GM21447 (cell line): Measurements from ENCODE around the gene PSMB9.
"Not testable (repeated sequence)": the region's sequence is repeated elsewhere in the genome, so short reads cannot be mapped to it uniquely, and the experiment has no call there.

ENCODE experiments used
- ATAC-seq: cut with Tn5 transposase; IDR thresholded peaks from one replicate; pipeline ENCODE4 v1.9.1; 2021; ENCODE audit not compliant: unreplicated experiment

The PSMB9 gene

DNA sequence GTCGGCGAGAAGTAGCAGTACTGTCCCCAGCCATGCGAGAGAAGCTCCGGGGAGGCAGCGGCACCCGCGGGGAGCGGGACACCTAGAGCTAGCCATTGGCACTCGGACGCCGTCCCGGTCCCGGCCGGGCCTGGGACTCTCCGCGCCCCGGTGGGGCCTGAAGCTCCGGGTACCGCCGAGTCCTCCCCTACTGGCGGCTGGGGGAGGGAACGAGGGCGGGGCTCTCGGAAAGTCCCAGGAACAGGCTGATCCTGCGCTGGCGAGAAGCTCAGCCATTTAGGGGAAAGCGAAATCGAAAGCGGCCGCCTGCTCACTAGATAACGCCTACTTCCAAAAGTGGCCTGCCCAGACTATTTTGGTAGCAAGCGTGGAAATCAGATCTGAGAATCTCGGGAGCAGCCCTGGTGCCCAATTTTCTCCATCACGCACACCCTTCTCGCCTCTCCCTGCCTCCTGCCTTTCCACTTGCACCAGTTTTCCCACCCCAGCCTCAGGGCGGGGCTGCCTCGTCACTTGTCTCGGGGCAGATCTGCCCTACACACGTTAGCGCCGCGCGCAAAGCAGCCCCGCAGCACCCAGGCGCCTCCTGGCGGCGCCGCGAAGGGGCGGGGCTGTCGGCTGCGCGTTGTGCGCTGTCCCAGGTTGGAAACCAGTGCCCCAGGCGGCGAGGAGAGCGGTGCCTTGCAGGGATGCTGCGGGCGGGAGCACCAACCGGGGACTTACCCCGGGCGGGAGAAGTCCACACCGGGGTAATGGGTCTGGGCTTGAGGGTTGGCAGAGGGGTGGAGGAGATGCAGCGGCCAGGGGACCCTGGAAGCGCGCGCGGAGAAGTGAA, at the start of gene PSMB9, which contains the start of gene TAP1:
Gene PSMB9, plus strand, starts transcription at position 652 of the 835 bp plus-strand sequence. Its CDS starts 38 bp downstream, at position 690.
Gene TAP1, minus strand, starts transcription at position 164 of the 835 bp plus-strand sequence. Its CDS starts 68 bp downstream, at position 96.
- ATAC-seq: peak; percentile 73

DNA sequence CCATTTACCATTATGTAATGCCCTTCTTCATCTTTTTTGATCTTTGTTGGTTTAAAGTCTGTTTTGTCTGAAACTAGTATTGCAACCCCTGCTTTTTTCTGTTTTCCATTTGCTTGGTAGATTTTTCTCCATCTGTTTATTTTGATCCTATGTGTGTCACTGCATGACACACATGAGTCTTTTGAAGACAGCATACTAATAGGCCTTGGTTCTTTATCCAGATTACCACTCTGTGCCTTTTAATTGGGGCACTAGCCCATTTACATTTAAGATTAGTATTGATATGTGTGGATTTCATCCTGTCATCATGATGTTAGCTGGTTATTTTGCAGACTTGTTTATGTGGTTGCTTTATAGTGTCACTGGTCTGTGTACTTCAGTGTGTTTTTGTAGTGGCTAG, 48.6 kb upstream of the PSMB9 start:
- not testable (repeated sequence) for ATAC-seq

DNA sequence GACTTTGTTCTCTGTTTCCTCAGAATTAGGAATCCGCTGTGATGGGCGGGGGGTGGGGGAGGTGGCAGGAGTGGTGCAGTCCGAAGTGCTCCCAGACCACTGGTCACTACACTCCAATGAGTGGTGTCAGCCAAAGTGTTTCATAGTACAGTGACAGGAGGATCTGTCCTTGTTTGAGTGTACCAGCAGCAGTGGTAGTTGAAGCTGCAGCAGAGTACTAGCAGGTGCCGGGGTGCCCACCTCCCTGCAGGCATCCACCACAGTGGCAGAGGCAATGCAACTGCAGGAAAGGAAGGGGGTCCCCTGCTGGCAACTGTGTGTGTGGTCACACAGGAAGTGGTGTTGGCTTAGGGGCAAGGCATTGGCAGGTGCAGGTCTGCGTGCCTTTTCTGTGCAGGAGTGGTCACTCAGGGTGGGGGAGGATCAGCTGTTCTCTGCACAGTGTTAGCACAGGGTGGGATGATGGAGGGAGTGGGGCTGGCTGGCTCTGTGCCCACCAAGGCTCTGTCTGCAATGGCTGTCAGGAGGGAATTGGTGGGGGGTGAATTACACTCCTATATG, 46.9 kb upstream of the PSMB9 start:
- ATAC-seq: no peak

DNA sequence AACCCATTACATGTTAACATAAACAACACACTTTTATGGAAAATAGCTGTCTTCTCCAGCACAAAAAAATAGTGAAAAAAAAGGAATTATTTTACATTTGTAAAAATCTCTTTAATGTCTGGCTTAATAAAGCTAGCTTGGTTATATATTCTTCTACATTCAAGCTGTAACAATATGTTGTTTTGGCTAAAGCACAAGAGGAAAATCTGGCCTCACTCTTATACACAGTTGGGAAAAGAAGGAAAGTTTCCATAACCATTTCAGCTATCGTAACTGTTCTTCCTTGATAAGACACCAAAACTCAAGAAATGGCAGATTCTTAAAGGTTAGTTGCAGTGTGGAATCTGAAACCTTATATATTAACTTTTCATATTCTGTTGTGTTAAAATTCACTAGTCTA, 44.8 kb upstream of the PSMB9 start:
- no peak for ATAC-seq

DNA sequence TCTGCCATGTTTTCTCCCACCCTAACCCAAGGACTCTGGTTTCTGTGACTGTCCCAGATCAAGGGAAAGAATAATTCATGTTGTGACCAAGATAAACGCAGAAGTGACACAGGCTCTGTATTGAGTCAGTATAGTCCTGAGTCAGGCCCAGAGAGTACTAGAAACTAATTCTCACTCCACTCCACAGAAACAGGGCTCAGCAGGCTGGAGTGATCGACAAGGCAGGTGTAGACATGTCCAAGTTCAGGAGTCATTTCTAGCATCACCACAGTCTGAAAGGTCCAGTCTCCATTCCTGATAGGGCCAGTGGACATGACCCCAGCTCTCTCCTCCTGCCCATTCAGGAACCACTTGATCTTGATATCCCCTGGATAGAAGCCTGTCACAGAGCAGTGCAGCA, 39.8 kb upstream of the PSMB9 start:
- no peak for ATAC-seq

DNA sequence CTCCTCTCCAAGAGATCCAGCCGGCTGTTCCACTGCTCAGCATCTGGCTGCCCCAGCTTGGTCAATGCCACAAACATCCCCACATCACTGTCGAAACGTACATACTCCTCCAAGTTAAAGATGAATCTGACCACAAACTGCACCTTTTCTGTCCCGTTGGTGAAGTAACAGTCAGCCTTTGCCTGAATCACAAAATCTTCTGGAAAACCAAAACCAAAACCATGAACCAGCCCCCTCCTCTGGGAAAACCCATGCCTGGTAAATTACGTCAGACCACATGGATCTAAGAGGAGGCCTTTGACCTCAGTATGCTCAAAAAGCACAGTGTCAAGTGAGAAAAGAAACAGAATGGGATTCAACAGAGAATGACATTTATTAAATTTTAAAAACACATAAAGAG, 38.9 kb upstream of the PSMB9 start:
- ATAC-seq: no peak

DNA sequence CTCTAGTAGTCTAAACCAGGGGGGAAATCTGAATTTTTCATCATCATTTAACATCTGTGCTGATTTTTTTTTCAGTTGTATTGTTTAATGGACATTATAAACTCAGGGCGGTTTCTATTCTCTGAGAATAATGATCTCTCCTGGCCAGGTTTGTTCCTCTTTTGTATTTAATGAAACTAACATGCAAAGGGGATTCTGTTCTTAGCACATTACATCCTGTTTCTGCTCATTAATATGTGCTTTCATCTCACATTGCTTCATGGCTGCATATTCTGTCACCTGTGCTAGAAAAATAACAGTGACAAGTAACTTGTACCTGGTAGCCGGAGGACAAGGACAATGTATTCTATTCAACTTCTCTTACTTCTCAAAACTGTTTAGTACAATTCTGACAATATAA, 38.0 kb upstream of the PSMB9 start:
- peak; percentile 68 for ATAC-seq

DNA sequence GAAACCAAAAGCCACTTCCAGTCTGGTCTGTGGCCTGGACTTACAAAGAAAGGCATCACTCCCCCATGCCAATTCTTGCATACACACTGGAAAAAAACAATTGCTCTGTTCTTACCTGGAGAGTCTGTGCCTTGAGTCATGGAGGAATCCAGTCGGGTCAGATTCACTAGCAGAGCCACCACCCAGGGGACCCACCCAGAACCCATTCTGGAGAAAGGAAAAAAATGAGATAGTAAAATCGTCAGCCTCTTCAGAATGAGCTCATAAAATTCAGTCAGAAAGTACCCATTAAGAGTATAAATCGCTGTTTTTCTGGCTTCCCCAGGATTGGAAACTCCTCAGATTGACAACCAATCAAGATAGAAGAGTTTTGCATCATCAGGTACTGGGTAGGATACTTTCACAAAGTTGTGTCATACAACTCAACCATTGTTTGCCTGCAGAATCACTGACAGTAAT, 37.2 kb upstream of the PSMB9 start, which contains the start of gene HLA-DOB:
Gene HLA-DOB, minus strand, starts transcription at position 257 of the 459 bp plus-strand sequence. Its CDS starts 51 bp downstream, at position 206.
- ATAC-seq: no peak

DNA sequence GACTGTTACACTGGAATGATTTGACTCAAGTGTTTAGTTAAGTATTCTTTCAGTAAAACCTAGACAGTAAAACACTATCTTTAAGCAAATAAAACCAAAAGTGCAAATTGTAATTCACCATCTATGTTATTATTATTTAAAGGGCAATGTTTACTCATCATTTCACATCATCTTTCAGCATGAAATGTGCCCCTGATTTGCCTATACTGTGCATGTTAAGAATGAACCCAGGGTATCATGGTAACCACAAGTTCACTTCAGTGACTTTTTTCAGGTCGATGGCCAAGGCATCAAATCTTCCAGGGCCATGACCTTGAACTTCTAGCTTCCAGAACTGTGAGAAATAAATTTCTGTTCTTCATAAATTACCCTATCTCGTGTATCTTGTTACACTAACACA, 35.1 kb upstream of the PSMB9 start:
- ATAC-seq: no peak

DNA sequence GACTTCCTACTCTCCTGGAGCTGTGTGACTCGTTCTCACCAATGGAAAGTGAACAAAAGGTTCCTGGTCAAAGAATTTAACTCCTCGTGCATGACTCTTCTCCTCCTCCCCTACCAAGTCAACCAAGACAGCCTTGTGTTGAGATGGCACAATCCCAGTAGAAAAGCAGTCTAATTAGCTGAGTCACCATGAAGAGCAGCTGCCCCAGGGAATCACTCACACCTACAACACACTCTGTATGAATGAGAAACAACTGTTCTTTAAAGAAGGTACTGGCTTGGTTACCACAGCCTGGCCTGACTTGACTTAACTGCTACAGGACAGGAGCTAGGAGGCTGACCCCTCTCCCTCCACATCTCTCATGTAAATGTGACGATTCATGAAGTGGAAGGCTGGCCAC, 34.3 kb upstream of the PSMB9 start:
- no peak for ATAC-seq

DNA sequence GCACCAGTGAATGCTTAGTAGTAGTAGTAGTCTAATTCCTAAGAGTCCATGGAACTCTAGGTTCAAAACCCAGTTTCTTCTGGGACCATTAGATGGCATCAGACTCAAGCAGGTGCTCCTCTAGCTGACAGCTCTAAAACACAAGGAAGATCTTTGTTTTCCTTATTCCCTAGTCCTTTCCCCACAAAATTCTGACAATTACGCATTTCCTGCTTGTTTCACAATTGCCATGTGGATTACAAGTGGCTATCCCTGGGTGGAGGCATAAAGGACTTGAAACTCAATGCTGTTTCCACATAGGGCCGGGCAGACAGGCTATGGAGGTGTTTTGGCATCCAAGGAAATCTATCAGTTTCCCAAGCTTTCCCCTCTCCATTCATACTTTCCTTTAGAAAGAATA, 28.0 kb upstream of the PSMB9 start:
- no peak for ATAC-seq

DNA sequence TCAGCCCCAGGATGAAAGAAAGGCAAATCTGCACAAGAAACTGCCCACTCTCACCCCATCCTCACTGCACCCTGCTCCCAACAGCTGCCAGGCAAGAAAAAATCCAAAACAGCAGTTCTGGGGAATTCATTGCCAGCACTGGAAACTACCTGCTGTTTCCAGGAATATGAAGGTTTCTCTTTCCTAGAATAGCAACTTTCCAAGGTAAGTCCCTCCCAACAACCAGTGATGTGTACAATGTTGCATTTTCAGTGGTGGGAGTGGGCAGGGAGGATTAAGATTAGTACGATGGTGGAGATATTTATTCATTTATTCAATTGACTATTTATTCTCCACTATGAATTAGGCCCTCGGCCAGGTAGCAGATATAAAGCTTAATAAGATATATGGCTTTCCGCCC, 27.0 kb upstream of the PSMB9 start:
- ATAC-seq: no peak

DNA sequence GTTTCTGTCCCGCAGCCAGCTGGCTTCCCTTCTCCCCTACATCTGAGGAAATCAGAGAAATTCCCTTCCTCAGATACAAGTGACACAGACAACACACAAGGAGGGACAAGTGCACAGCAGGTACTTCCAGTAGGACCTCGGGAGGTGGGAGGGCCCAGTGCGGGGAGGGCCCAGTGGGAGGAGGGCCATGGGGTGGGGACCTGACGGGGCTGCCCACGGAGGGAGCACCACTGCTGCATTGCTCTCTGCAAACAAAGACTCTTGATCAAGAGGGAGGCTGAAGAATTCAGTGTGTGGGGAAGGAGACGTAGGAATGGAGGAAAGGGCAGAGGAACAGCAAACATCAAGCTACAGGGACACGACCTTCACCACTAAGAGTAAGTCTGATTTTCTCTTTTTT, 24.5 kb upstream of the PSMB9 start:
- ATAC-seq: no peak

DNA sequence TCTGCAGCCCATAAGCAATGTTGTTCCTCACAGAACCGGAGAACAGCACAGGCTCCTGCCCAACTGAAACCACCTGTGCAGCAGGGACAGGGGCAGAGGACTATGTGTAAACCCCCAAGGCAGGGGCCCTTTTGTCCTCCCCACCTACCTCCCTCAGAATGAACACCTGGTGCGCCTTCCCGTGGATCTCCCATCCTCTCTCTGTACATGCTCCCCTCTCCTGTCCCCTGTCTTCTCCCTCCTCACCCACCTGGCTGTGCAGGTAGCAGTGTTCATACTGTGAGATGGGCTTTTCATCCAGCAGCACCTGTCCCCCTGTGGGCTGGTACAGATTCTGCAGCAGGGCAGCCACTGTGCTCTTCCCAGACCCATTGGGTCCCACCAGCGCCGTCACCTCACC, 24.0 kb upstream of the PSMB9 start:
- ATAC-seq: no peak

DNA sequence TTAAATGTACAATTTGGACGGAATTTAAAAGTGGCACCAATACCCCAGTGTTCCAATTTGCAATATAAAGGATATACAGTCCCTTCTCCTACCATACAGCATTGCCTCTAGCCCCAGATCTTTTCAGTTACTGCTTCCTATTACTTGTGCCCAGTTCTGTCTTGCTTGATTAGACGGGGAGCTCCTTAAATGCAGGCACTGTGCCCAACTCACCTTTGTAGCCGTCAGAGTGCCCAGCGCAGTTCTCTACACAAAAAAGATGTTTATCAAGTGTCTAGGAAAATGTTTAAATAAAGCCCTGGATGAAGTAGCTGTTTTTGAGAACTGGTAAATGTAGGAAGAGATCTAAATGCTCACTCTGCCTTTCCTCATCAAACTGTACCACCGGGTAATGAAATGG, 23.1 kb upstream of the PSMB9 start:
- no peak for ATAC-seq

DNA sequence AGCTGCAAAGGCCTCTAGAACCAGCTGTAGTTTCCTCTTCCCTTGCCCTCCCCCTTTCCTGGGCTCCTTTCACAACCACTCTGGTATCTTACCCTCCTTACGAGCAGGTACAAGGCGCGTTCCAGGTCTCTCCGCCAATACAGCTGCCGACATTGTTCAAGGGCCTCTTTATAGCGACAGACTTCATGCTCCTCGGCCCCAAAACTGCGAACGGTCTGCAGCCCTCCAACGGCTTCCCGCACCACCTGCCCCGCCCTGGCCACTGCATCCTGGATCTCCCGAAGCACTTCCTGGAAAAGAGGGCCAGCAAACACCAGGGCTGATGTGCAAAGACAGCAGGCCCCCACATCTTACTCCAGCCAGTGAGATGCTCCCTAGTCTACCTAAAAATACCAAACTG, 21.5 kb upstream of the PSMB9 start:
- ATAC-seq: no peak

DNA sequence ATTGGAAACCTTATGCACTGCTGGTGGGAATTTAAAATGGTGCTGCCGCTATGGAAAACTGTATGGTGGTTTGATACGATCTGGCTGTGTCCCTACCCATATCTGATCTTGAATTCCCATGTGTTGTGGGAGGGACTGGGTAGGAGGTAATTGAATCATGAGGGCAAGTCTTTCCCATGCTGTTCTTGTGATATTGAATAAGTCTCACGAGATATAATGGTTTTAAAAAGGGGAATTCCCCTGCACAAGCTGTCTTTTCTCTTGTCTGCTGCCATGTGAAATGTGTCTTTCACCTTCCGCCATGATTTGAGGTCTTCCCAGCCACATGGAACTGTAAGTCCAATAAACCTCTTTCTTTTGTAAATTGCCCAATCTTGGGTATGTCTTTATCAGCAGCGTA, 20.3 kb upstream of the PSMB9 start:
- no peak for ATAC-seq

DNA sequence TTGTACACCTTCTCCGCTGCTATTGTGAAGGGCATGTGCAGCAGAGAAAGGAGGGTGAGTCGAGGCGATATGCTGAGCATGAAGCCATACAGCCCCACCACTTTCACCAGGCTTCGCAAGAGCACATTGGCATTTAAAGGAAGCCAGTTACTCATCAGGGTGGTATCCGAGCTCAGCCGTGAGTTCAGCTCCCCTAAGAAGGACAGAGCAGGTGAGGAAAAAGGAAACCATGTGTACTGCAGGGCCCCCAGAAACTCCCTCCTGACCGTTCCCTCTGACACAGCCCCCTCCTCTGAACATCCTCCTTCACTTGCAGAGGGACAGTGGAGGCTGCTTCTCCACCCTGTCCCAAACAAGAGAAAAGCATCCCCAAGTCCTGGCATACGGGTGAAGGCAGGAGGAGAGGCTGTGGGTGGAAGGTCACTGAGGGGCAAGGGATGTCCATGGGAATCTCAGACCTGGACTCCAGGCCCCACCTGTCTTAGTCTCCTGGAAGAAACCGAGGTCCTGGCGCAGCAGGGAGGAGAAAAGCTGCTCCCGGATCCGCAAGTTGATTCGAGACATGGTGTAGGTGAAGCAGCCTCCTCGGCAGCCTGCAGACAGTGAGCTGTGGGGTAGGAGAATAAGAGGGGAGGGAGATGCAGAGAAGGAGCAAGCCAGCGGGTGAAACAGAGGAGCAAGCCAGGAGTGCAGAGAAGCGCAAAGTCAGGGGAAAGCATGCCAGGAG, 18.7 kb upstream of the PSMB9 start:
- ATAC-seq: no peak

DNA sequence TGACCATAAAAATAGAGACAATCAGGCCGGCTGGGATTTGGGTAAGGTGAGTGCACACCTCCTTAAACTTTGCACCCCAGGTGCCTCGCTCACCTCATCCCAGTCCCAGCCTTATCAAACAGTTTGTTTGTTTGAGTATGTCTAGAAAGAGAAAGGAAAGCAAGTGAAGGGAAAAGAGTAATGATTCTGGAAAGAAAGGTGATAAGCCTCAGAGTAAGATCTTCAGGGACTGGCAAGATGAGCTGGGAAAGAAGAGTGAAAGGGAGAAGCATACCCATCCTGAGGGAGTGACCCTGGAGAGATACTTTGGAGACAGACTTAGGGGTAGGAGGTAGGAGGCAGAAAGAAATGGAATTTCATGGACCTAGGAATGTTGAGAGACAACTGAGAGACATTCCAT, 17.1 kb upstream of the PSMB9 start:
- ATAC-seq: no peak

DNA sequence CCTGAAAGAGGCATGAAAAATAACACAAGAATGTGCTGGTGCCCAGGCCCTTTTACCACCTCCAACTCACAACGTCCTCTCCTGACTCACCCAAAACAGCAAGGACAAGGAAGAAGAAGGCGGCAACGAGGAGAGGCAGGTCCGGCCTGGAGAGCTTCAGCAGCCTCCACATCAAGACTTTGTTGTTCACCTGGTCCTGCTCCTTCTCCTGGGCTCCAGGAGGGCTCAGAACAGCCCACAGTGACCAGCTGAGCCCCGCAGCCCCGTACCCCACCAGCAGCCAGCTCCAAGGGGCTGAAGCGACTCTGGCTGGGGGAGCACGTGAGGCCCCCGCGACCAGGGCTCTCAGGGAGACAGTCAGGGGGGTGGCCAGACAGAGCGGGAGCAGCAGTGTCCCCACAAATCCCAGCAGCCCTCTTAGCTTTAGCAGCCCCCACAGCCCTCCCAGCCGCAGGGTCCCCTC, 16.3 kb upstream of the PSMB9 start:
- no peak for ATAC-seq

DNA sequence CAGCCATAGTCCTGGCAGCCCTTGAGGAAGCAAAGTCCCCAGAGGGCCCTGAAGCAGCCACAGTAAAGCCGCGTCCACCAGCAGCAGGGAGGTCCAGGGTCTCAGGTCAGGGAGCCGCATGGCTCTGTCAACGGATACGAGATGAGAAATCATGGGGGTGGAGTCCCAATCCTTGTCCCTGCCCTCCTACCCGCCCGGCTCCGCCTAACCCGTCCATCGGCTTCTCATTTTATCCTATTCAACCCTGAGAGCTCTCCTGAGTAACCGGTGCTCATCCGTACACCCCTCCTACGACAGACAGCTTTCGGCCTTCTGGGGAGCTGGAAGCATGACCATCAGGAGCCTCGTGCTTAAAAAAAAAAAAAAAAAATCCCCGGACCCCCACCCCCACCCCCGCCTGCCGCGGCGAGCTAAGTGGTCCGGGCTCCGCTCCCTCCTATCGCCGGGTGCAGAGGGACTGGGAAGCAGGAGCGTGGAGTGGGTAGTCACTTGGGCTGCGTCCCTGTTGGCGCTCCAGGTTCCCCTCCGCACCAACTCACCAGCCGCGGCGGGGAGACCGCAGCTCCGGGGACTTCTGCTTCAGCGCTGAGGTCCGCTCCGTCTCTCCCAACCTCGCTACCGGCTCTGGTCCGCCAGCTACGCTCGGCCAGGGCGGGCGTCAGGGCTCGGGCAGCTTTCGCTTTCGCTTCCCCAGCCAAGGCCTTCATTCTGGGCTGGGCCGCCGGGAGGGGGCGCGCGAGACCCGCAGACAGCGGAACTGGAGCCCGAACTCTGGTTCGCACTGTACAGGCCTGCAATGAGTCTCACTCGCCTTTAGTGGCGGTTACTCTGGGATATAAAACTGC, 15.7 kb upstream of the PSMB9 start, which contains the start of gene TAP2:
Gene TAP2, minus strand, starts transcription at position 626 of the 845 bp plus-strand sequence. Its CDS starts 506 bp downstream, at position 120.
- ATAC-seq: peak; percentile 72
